ENCODE measurements around the gene ADGRL3.
"Not testable (repeated sequence)": the region's sequence is repeated elsewhere in the genome, so short reads cannot be mapped to it uniquely, and the experiment has no call there.

ADGRL3 gene

DNA sequence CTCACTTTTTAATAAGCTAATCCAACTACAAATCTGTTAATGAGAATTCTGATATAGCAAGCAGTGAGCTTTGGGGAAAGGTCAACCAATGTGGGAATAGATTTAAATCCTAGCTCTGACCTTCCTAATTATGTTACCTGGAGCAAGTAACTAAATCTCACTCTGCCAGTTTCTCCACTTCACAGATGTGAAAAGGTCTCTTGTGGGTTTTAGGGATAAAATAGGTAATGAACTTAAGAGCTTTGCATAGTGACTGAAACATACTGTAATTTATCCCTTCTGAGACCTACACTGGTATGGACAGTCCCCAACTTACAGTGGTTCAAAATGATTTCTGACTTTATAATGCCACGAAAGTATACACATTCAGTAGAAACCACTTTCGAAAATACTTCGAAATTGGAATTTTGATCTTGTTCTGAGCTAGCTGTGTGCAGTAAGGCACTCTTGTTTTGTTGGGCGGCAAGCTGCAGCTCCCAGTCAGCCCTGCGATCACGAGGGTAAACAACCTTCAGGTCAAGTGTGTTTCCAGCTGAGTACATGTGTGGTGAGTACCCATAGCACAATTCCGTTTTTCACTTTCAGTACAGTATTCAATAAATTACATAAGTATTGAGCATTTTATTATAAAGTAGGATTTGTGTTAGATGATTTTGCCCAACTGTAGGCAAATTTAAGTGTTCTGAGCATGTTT lies 93.7 kb downstream of the ADGRL3 start:
- no peak for DNase-seq

- no peak for DNase-seq
These were observed 94.8 kb downstream of the ADGRL3 start for GRCh38 chr4:61294936-61295335.

DNA sequence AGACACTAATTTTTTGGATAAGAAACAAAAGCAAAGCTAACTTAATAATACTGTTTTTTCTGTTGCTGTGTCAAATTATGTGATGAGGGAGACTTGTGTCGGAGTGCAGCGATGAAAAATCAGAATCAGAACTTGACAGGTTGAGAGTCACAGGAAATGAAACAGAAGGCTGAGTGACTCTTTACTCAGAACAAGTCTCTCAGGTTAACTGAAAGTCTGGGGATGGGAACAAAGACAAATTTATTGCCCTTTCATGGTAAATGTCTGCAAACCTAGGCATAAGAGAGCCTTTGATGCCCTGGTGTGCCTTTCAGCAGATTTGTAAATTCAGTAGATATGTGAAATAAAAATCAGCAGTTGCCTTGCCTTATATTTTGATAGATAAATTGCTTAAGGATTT lies 96.0 kb downstream of the ADGRL3 start:
- DNase-seq = no peak

DNA sequence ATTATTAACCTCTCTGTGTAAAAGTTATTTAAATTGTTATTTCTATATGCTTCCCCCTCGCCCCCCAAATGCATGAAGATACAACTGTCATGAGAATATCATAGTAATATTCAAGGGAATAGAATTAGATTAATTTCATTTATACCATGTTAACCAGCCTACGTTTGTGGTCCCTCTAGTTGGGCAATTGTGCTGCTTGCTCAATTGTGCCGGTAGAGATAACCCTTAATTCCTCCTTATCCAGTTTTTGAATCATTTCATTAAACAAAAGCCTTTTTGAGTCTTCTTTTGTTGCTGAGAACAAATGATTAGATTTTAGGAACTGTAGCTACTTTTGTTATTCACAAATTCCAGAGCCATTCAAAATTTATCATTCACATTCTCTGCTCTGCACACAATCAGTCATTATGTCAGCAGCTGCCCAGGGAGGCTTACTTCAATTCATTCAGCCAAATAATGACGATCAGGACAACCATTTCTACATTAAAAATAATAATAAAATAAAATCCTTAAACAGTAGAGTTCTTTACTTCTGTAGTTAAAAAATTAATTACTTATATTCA lies 98.1 kb downstream of the ADGRL3 start:
- DNase-seq = no peak

- no peak for DNase-seq
These were observed 99.2 kb downstream of the ADGRL3 start for GRCh38 chr4:61299316-61299715.

DNA sequence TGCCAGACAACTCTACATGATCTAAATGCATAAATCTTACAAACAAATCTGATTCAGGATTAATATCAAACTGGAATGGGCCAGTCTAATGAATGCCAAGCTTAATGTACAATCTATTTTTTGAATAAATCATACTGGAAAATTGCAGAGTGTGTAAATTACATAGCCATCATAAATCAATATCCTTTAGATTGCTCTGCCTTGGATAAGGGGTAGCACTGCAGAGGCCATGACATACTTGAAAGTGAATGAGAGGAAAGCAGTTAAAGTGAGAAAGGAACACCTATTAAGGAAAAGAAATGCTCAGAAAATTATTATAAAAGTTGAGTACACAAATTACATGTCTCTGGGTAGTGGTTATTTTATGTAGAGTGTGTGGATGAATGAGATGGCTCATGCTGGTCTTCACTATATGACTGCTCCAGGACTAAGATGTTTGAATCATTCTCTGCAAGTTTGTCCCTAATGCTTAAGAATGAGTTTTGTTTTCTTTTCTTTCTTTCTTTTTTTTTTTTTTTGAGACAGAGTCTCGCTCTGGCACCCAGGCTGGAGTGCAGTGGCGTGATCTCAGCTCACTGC lies 100.2 kb downstream of the ADGRL3 start:
- DNase-seq = no peak

GRCh38 chr4:61301271-61301670 lies 101.1 kb downstream of the ADGRL3 start:
- DNase-seq = no peak

- no peak for DNase-seq
These were observed 107.9 kb downstream of the ADGRL3 start for GRCh38 chr4:61308033-61308432.

DNA sequence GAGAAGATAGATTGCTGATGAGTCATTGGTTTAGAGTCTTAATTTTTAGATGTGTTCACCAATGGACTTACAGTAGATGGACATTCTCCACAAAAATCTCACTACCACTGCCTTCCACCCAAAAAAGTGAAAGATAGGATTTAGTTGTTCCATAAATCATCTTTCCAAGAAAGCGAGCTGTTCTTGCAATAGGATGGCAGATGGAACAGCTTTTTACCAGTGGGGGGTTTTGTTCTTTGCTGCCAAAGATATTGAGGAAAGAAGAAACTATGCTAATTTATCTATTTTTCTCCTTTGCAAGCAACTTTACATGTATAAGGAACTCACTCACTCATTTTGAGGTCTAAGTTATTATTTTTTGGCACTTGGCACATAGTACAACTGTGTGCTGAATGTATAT lies 109.5 kb downstream of the ADGRL3 start:
- no peak for DNase-seq

DNA sequence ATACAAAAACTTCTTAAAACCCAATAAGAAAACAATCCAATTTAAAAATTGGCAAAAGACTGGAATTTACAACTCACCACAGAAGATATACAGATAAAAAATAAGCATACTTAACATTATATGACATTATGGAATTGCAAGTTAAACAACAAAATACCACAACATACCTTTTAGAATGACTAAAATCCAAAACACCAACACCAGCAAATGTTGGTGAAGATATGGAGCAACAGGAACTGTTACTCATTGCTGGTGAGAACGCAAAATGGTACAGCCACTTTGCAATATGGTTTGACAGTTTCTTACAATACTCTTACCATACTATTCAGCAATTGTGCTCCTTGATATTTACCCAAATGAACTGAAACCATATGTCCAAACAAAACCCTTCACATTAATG lies 112.4 kb downstream of the ADGRL3 start:
- no peak for DNase-seq

GRCh38 chr4:61318431-61318830 lies 118.3 kb downstream of the ADGRL3 start:
- no peak for DNase-seq

DNA sequence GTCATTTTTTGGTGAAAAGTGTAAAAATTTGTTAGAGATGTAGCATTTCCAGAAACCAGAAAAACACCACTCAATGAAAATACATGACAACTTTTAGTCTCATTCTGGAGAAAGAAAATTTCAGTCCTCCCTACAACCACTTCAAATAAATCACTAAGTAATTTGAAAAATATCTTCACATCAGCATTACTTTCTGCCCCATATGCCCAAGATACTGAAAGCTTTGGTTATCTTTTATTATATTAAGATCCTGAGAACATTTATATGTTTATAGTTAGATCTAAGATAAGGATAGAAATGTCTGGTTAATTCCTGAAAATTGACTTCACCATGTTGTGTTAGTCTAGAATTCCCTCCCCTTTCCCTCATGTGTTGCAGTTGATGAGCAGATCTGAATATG lies 119.0 kb downstream of the ADGRL3 start:
- DNase-seq = no peak

DNA sequence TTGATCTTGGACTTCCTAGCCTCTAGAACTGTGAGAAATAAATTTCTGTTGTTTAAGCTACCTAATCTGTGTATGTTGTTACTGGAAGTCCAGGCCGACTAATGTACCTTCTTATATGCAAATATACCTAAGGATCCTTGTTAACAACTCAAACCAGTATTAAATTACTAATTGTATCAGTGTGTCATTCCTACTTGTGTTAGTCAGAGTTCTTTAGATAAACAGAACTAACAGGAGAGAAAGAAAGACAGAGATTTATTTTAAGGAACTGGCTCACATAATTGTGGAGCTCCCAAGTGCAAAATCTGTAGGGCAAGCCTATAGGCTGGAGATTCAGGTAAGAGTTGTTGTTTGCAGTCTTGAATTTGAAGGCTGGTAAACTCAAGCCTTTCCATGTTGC lies 120.0 kb downstream of the ADGRL3 start:
- DNase-seq = no peak

DNA sequence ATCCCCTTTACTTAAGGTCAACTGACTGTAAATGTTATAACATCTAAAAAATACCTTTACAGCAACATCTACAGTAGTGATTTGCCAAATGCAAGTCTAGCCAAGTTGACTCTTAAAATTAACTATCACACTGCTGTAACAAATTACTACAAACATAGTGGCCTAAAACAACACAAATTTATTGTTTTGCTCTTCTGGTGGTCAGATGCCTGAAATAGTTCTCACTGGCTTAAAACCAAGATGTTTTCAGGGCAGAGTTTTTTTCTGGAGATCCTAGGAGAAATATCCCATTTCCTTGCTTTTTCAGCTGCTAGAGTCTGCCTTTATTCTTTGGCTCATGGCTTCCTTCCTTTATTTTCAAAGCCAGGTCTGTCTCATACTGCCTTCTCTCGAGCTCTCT lies 120.5 kb downstream of the ADGRL3 start:
- no peak for DNase-seq

DNA sequence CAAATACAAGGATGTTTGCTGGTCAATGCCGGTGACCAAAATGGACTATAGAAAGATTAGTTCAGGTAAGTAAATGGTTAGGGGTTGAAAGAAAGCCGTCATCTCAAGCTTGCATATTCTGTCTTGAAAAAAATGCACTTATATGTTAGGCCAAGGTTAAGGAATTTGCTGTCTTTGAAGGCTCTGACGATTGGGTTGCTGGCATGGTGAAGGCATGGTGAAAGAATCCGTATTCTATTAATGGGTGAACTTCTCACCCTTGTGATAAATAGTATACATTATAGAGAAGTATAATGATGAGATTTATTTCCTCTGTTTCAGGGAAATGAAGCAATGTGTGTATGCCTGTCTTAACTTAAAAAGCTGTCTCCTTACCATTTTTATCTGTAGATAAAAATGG lies 132.6 kb downstream of the ADGRL3 start:
- no peak for DNase-seq

DNA sequence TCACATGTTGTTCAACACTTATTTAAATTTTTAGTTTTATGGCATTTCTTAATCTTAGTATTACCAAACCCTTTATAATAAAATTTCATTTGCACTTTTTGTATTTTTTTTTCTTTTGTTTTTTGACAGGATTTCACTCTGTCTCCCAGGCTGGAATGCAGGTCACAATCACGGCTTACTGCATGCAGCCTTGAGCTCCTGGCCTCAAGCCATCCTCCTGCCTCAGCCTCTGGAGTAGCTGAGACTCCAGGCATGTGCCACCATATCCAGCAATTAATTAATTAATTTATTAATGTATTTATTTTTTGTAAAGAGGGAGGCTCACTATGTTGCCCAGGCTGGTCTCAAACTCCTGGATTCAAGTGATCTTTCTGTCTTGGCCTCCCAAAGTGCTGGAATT lies 133.4 kb downstream of the ADGRL3 start:
- DNase-seq = no peak

DNA sequence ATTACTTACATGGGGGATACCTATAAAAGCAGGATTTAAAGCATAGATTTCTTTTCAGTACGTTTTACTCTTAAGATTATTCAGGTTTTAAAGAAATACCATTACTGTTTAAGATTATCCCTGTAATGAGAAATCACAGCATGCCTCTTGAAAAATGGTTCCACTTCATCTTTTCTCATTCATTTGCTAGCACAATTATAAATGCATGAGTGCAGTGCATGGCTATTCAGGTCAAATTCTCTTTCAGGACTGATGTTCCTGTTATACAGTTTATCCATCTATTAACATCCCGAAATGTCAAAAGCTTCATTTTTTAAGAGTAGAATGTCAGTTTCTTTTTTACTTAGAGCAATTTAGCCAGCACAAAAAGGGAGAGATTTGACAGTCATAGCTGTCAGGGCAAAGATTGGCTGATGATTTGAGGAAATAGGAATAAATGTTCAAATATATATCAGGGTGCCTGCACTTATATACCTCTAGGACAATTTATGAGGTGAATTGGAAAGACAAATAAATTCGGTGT lies 135.2 kb downstream of the ADGRL3 start:
- no peak for DNase-seq

- no peak for DNase-seq
These were observed 136.4 kb downstream of the ADGRL3 start for GRCh38 chr4:61336488-61336887.

GRCh38 chr4:61336916-61337315 lies 136.8 kb downstream of the ADGRL3 start:
- no peak for DNase-seq

- DNase-seq = no peak
These were observed 141.9 kb downstream of the ADGRL3 start for GRCh38 chr4:61342061-61342460.

DNA sequence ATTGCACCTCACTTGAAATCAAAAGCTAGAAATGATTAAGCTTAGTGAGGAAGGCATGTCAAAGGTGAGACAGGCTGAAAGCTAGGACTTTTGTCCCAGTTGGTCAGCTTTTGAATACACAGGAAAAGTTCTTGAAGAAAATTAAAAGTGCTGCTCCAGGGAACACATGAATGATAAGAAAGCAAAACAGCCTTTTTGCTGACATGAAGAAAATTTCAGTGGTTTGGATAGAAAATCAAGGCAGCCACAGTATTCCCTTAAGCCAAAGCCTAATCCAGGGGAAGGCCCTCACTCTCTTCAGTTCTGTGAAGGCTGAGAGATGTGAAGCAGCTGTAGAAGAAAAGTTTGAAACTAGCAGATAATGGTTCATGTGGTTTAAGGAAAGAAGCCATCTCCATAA lies 150.8 kb downstream of the ADGRL3 start:
- DNase-seq = no peak

GRCh38 chr4:61356696-61357095 lies 156.6 kb downstream of the ADGRL3 start:
- no peak for DNase-seq

DNA sequence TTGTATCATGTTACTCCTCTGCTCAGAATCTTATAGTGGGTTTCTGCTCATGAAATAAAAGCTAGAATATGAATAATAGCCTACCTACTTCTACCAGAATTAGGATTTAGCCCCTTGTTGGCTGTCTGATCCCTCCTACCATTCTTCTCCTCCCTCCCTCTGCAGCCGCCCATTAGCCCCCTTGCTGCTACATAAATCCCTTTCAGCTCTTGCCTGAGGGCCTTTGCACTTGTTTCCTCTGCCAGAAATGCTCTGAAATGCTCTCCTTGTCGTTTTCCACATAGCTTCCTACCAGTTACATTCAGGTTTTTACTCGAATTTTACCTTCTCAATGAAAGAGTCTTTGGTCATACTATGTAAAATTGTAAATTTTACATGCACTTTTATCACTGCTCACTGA lies 159.2 kb downstream of the ADGRL3 start:
- DNase-seq = no peak

DNA sequence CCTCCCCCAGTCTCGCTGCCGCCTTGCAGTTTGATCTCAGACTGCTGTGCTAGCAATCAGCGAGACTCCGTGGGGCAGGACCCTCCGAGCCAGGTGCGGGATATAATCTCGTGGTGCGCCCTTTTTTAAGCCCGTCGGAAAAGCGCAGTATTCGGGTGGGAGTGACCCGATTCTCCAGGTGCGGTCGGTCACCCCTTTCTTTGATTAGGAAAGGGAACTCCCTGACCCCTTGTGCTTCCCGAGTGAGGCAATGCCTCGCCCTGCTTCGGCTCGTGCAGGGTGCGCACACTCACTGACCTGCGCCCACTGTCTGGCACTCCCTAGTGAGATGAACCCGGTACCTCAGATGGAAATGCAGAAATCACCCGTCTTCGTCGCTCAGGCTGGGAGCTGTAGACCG lies 172.7 kb downstream of the ADGRL3 start:
- not testable (repeated sequence) for DNase-seq

All from DMS79 treated with DMSO at 0.1 percent for 48 hours (cell line).